H1 (cell line): Measurements from ENCODE around the gene CDC42EP2. TPM values are rescaled to one million over a fixed set of nuclear protein-coding genes. Genes with fewer than 3 reads are reported as not detected.

Experiments used
- BACH1 ChIP-seq: IDR thresholded peaks from 2 replicates; pipeline ENCODE4 v1.6.1; 2012; ENCODE audit warnings: low read length, improper control_type of control experiment
- BRCA1 ChIP-seq: IDR thresholded peaks from 2 replicates; pipeline ENCODE4 v1.6.1; 2012; ENCODE audit warnings: low read depth, low read length, improper control_type of control experiment
- CBX5 ChIP-seq: fragments of 300-800, 300-1000 bp; sonication (generic); IDR thresholded peaks from 2 replicates; pipeline ENCODE4 v1.7.1; 2016; ENCODE audit warnings: antibody characterized with exemption, low read length, low read depth
- NRF1 ChIP-seq: IDR thresholded peaks from 2 replicates; pipeline ENCODE4 v1.6.1; 2011; ENCODE audit warnings: mild to moderate bottlenecking, low read depth, low read length, improper control_type of control experiment
- RBBP5 ChIP-seq: IDR thresholded peaks from 2 replicates; pipeline ENCODE4 v1.7.1; 2012; ENCODE audit warnings: low read depth, mild to moderate bottlenecking, inconsistent platforms, low read length, moderate library complexity, borderline replicate concordance
- RNF2 ChIP-seq: fragments of 200-900, 300-1000 bp; sonication (generic); IDR thresholded peaks from 2 replicates; pipeline ENCODE4 v1.7.1; 2016; ENCODE audit warnings: borderline replicate concordance, low read depth, mild to moderate bottlenecking, antibody characterized with exemption, low read length; ENCODE audit not compliant: poor library complexity, severe bottlenecking; ENCODE audit errors: missing control alignments
- RXRA ChIP-seq: IDR thresholded peaks from 2 replicates; pipeline ENCODE4 v1.6.1; 2011; ENCODE audit warnings: low read depth, mild to moderate bottlenecking, low read length, moderate library complexity; ENCODE audit not compliant: insufficient read depth
- SIX5 ChIP-seq: IDR thresholded peaks from 2 replicates; pipeline ENCODE4 v1.6.1; 2011; ENCODE audit warnings: mild to moderate bottlenecking, low read depth, low read length
- TAF1 ChIP-seq: IDR thresholded peaks from 2 replicates; pipeline ENCODE4 v1.6.1; 2011; ENCODE audit warnings: mild to moderate bottlenecking, low read depth, low read length
- TBP ChIP-seq: IDR thresholded peaks from 2 replicates; pipeline ENCODE4 v1.6.1; 2011; ENCODE audit warnings: low read depth, low read length, improper control_type of control experiment
- polyA plus RNA-seq, 7 experiments: library from polyadenylated mRNA; depleted of rRNA in 3 of 7; stranded (reverse) in 5 of 7; unstranded in 2 of 7; fragments of >200 nt in 5 of 7; fragments of 200-250 nt in 2 of 7; gene quantifications; 1 replicate in 5 of 7; 2 replicates in 1 of 7; 4 replicates in 1 of 7; pipeline versions ENCODE4 v1.2.1 to v1.2.3, GENCODE V29; 2011 to 2013; ENCODE audit warnings: missing spikeins in 2 of 7, mixed read lengths in 2 of 7
- total RNA-seq: library from RNA; stranded (reverse); fragmentation: NEBNext Ultra II Directional; extraction: Animal tissue kit (Norgen Biotek cat#: 25700); gene quantifications from 2 replicates; pipeline ENCODE4 v1.2.1, GENCODE V29; 2021
- TF ChIP-seq, protein P1 (sequence below): fragments of 300-600 bp; sonication (generic); IDR thresholded peaks from 2 replicates; pipeline ENCODE4 v1.7.1; 2012; ENCODE audit warnings: low read length, moderate library complexity, mild to moderate bottlenecking, inconsistent platforms; ENCODE audit not compliant: insufficient replicate concordance

The CDC42EP2 gene
- total and polyA plus RNA-seq, 2 of the 8 experiments (the other 6 are each of a cell fraction or from before 2014, with no cell fraction given): 11.8 to 13.3 TPM

DNA sequence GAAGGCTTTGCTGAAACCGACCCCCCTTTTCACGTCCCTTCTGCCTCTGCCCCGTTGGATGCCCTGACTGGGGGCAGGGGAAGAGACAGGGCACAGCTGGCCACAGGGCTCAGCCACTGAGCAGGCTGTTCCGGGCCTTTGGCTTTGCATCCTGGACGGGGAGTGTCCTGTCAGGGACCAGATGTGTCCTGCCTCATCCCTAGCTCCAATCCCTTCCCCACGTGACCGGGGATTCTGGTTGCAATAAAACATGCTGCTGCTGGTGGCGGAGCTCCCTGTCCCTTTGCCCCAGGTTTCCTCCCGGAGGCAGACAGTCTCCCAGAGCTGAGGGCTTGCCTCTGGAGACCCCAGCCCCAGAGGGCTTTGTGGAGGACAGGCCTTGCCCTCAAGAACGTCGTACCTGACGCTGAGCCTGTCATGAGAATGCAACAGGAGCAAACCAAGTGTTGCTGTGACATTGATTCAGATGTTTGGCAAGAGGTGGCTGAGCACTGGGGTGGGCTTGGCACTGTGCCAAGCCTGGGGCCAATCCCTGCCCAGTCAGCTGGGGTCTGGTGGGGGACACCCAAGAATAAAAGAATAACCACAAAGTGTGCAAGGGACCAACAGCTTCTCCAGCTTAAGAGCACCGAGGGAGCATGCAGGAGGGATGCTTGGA lies 7.3 kb downstream of the CDC42EP2 start (continued):
- TF ChIP-seq, protein P1, sequence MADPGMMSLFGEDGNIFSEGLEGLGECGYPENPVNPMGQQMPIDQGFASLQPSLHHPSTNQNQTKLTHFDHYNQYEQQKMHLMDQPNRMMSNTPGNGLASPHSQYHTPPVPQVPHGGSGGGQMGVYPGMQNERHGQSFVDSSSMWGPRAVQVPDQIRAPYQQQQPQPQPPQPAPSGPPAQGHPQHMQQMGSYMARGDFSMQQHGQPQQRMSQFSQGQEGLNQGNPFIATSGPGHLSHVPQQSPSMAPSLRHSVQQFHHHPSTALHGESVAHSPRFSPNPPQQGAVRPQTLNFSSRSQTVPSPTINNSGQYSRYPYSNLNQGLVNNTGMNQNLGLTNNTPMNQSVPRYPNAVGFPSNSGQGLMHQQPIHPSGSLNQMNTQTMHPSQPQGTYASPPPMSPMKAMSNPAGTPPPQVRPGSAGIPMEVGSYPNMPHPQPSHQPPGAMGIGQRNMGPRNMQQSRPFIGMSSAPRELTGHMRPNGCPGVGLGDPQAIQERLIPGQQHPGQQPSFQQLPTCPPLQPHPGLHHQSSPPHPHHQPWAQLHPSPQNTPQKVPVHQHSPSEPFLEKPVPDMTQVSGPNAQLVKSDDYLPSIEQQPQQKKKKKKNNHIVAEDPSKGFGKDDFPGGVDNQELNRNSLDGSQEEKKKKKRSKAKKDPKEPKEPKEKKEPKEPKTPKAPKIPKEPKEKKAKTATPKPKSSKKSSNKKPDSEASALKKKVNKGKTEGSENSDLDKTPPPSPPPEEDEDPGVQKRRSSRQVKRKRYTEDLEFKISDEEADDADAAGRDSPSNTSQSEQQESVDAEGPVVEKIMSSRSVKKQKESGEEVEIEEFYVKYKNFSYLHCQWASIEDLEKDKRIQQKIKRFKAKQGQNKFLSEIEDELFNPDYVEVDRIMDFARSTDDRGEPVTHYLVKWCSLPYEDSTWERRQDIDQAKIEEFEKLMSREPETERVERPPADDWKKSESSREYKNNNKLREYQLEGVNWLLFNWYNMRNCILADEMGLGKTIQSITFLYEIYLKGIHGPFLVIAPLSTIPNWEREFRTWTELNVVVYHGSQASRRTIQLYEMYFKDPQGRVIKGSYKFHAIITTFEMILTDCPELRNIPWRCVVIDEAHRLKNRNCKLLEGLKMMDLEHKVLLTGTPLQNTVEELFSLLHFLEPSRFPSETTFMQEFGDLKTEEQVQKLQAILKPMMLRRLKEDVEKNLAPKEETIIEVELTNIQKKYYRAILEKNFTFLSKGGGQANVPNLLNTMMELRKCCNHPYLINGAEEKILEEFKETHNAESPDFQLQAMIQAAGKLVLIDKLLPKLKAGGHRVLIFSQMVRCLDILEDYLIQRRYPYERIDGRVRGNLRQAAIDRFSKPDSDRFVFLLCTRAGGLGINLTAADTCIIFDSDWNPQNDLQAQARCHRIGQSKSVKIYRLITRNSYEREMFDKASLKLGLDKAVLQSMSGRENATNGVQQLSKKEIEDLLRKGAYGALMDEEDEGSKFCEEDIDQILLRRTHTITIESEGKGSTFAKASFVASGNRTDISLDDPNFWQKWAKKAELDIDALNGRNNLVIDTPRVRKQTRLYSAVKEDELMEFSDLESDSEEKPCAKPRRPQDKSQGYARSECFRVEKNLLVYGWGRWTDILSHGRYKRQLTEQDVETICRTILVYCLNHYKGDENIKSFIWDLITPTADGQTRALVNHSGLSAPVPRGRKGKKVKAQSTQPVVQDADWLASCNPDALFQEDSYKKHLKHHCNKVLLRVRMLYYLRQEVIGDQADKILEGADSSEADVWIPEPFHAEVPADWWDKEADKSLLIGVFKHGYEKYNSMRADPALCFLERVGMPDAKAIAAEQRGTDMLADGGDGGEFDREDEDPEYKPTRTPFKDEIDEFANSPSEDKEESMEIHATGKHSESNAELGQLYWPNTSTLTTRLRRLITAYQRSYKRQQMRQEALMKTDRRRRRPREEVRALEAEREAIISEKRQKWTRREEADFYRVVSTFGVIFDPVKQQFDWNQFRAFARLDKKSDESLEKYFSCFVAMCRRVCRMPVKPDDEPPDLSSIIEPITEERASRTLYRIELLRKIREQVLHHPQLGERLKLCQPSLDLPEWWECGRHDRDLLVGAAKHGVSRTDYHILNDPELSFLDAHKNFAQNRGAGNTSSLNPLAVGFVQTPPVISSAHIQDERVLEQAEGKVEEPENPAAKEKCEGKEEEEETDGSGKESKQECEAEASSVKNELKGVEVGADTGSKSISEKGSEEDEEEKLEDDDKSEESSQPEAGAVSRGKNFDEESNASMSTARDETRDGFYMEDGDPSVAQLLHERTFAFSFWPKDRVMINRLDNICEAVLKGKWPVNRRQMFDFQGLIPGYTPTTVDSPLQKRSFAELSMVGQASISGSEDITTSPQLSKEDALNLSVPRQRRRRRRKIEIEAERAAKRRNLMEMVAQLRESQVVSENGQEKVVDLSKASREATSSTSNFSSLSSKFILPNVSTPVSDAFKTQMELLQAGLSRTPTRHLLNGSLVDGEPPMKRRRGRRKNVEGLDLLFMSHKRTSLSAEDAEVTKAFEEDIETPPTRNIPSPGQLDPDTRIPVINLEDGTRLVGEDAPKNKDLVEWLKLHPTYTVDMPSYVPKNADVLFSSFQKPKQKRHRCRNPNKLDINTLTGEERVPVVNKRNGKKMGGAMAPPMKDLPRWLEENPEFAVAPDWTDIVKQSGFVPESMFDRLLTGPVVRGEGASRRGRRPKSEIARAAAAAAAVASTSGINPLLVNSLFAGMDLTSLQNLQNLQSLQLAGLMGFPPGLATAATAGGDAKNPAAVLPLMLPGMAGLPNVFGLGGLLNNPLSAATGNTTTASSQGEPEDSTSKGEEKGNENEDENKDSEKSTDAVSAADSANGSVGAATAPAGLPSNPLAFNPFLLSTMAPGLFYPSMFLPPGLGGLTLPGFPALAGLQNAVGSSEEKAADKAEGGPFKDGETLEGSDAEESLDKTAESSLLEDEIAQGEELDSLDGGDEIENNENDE: no peak
- TF ChIP-seq RNF2: no peak
- TF ChIP-seq RBBP5: no peak
- no peak for TF ChIP-seq SIX5
- no peak for TF ChIP-seq CBX5
- no peak for TF ChIP-seq BRCA1
- no peak for TF ChIP-seq RXRA
- no peak for TF ChIP-seq TAF1
- TF ChIP-seq TBP: no peak
- TF ChIP-seq NRF1: no peak
- no peak for TF ChIP-seq BACH1
